ENCODE results near the gene LSM7.
"Not testable (repeated sequence)": the region's sequence is repeated elsewhere in the genome, so short reads cannot be mapped to it uniquely, and the experiment has no call there.

LSM7 gene

GRCh38 chr19:2282062-2282861 lies 46.1 kb downstream of the LSM7 start, which contains the start of gene PEAK3:
Gene PEAK3 (minus strand): TSS chr19:2282175. CDS start chr19:2280931, 1,244 bp downstream.
- no peak for DNase-seq (ENCODE audit: low read depth)
- no peak for TF ChIP-seq CTCF (IDR thresholded peaks at IDR 0.05; ENCODE audit: control insufficient read depth, insufficient read depth, low read depth, low read length, missing control alignments)
- no peak within 1 kb of the TSS for H3K4me3 ChIP-seq (ENCODE audit: control insufficient read depth, low read depth, low read length)

- DNase-seq (ENCODE audit: low read depth); H3K4me3 ChIP-seq (ENCODE audit: control insufficient read depth, low read depth, low read length): not testable (repeated sequence)
These were observed 46.9 kb downstream of the LSM7 start for GRCh38 chr19:2281265-2282061.

GRCh38 chr19:2280633-2281264 lies 47.6 kb downstream of the LSM7 start:
- no peak overlapping the region for H3K4me3 ChIP-seq (ENCODE audit: control insufficient read depth, low read depth, low read length)
- TF ChIP-seq CTCF (IDR thresholded peaks at IDR 0.05; ENCODE audit: control insufficient read depth, insufficient read depth, low read depth, low read length, missing control alignments), result no peak
- DNase-seq (ENCODE audit: low read depth), result no peak

- no peak overlapping the region for H3K4me3 ChIP-seq (ENCODE audit: control insufficient read depth, low read depth, low read length)
- no peak for DNase-seq (ENCODE audit: low read depth)
- TF ChIP-seq CTCF (IDR thresholded peaks at IDR 0.05; ENCODE audit: control insufficient read depth, insufficient read depth, low read depth, low read length, missing control alignments), result no peak
These were observed 49.8 kb downstream of the LSM7 start for GRCh38 chr19:2278459-2279158.

- TF ChIP-seq CTCF (IDR thresholded peaks at IDR 0.05; ENCODE audit: control insufficient read depth, insufficient read depth, low read depth, low read length, missing control alignments), result no peak
- DNase-seq (ENCODE audit: low read depth), result no peak
- H3K4me3 ChIP-seq (ENCODE audit: control insufficient read depth, low read depth, low read length), result no peak overlapping the region
These were observed 51.2 kb downstream of the LSM7 start for GRCh38 chr19:2277138-2277537.

- no peak overlapping the region for H3K4me3 ChIP-seq (ENCODE audit: control insufficient read depth, low read depth, low read length)
- no peak for DNase-seq (ENCODE audit: low read depth)
- no peak for TF ChIP-seq CTCF (IDR thresholded peaks at IDR 0.05; ENCODE audit: control insufficient read depth, insufficient read depth, low read depth, low read length, missing control alignments)
These were observed 51.9 kb downstream of the LSM7 start for GRCh38 chr19:2276429-2276986.

Measured in AG09309 (cell line).